Right atrium auricular region (tissue), 2 donors: ENCODE results near the gene PDE6D. TPM values are rescaled to one million over a fixed set of nuclear protein-coding genes. Genes with fewer than 3 reads are reported as not detected.
"Not testable (repeated sequence)": the region's sequence is repeated elsewhere in the genome, so short reads cannot be mapped to it uniquely, and the experiment has no call there.

Experiments
- DNase-seq: peaks from one replicate; pipeline ENCODE4 v3.0.0-alpha.2; 2019; ENCODE audit warnings: low spot score
- H3K27ac ChIP-seq, 2 donors: fragments of 200-600 bp; sonication (generic); 1 replicate in 1 of 2; 2 replicates in 1 of 2; pipeline ENCODE4 v1.5.1; 2016 to 2019
- H3K27me3 ChIP-seq, 2 donors: fragments of 200-600 bp; sonication (generic); one replicate each; pipeline versions ENCODE4 v1.5.1 to v1.6.0; 2017 to 2019
- H3K36me3 ChIP-seq: fragments of 200-600 bp; sonication (generic); one replicate; pipeline ENCODE4 v1.5.1; 2016
- H3K4me1 ChIP-seq, 2 donors: fragments of 200-600 bp; sonication (generic); one replicate each; pipeline versions ENCODE4 v1.5.1 to v1.6.0; 2017 to 2019
- H3K4me3 ChIP-seq, 2 donors: fragments of 200-600 bp; sonication (generic); 1 replicate in 1 of 2; 2 replicates in 1 of 2; pipeline ENCODE4 v1.5.1; 2017 to 2019; ENCODE audit warnings: mild to moderate bottlenecking in 1 of 2, moderate library complexity in 1 of 2
- H3K9me3 ChIP-seq, 2 donors: fragments of 200-600 bp; sonication (generic); one replicate each; pipeline ENCODE4 v1.5.1; 2019
- CTCF ChIP-seq, 2 donors: fragments of 200-600 bp; sonication (generic); IDR thresholded peaks; one replicate each; pipeline ENCODE4 v1.5.1; 2019; ENCODE audit warnings: antibody characterized with exemption in 2 of 2
- total RNA-seq, 2 donors: library from RNA; depleted of rRNA; stranded (reverse); fragments of >200 nt; gene quantifications; one replicate each; pipeline ENCODE4 v1.1.0, GENCODE V29; 2016

The PDE6D gene
- total RNA-seq, 2 donors from 2014 or later = 17.5 to 20.3 TPM

- peak; percentile 83 to 94 for TF ChIP-seq CTCF (IDR thresholded peaks at IDR 0.05)
- peaks cover 0 to 59% of the 10 kb centered on the region in 2 donors for H3K4me1 ChIP-seq
- no peaks in the 10 kb centered on the region for H3K9me3 ChIP-seq
- H3K27ac ChIP-seq = peak overlapping the region in 1 of 2 donors; percentile 71
- no peak overlapping the region for H3K4me3 ChIP-seq
- peaks cover 23% of the 10 kb centered on the region for H3K36me3 ChIP-seq
- H3K27me3 ChIP-seq = no peaks in the 10 kb centered on the region
- no peak for DNase-seq
Observed at GRCh38 chr2:231714639-231715498, 66.2 kb downstream of the PDE6D start.

DNA sequence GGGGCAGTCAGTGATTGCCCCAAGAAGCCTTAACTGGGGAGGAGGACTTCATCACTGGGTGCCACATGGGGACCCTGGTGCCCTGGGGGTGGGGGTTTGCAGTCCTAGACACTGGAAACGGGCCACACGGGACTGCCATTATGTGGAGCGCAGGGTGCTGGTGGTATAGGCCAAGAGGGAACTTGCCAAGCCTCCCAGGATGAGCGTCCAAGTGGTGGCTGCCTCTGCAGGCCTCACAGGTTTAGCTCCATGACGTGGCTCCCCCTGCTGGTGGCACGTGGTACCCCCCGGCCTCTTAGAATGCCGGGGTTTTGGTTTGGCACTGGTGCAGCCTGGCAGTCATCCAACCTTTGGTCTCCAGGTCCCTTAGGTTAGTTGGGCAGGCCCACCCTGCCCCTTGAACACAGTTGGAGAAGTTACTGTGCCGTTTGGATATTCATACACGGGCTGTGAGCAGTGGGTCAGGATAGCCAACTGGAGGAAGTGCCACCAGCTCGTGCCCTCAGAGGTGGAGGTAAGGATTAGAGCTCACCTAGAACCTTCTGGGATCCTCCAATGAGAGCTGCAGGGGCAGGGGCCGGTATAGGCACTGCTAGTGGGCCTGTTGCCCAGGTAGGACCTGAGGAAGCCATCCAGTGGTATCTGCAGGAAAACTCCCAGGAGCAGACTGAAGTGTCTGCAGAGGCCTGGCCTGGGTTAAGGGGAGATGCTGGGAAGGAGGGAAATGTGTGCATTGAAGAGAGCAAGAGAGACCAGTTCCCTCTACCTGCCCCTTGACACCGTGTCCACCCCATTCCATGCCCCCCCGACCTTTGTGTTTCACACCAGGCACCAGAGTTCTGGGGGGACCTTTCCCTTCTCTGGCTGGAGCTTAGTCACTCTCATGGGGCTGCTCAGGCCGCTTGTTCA, 67.1 kb downstream of the PDE6D start:
- DNase-seq = peak; percentile 93
- Histone ChIP-seq H3K27me3 (no peaks in the 10 kb centered on the region), H3K27ac (peak overlapping the region; percentile 67 to 71), H3K4me3 (no peak overlapping the region), H3K36me3 (peaks cover 23% of the 10 kb centered on the region), H3K4me1 (peaks cover 0 to 62% of the 10 kb centered on the region in 2 donors), H3K9me3 (no peaks in the 10 kb centered on the region)
- TF ChIP-seq CTCF (IDR thresholded peaks at IDR 0.05) = peak; percentile 94 to 96

DNA sequence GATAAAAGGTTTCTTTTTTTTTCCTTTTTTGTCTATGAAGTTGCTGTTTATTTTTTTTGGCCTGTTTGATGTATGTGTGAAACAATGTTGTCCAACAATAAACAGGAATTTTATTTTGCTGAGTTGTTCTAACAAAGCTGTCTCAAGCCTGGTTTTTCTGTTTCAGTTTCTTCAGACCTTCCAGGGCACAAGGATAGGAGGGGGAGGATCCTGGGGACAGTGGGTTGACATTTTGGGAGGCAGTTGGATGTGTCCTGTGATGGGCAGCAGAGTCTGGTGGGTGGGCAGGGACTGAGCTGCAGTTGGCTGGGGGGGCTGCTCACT, 67.7 kb downstream of the PDE6D start:
- not testable (repeated sequence) for H3K4me3 ChIP-seq, DNase-seq, H3K27me3 ChIP-seq, H3K9me3 ChIP-seq
- H3K4me1 ChIP-seq = peaks cover 0 to 62% of the 10 kb centered on the region in 2 donors
- peak overlapping the region; percentile 67 to 71 for H3K27ac ChIP-seq
- H3K36me3 ChIP-seq = peaks cover 23% of the 10 kb centered on the region

DNA sequence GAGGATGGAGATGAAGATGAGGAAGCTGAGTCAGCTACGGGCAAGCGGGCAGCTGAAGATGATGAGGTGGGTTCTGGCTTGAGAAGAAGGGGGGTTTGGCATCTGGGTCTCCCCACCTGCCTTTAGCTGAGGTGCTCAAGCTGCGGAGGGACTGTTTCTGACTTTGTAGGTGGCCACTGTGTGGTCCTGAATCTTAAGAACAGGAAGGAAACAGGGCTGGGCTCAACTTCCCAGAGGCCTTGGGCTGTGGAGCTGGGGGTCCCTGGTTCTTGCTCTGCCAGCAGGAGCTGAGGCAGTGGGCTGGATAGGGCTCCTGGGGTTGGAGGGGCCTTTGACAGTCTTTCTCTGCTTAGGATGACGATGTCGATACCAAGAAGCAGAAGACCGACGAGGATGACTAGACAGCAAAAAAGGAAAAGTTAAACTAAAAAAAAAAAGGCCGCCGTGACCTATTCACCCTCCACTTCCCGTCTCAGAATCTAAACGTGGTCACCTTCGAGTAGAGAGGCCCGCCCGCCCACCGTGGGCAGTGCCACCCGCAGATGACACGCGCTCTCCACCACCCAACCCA, 68.5 kb downstream of the PDE6D start:
- peaks cover 0 to 62% of the 10 kb centered on the region in 2 donors for H3K4me1 ChIP-seq
- H3K36me3 ChIP-seq = peaks cover 23% of the 10 kb centered on the region
- not testable (repeated sequence) for DNase-seq, H3K4me3 ChIP-seq, H3K27me3 ChIP-seq, H3K9me3 ChIP-seq
- peak overlapping the region; percentile 99 to 100 for H3K27ac ChIP-seq

GRCh38 chr2:231711677-231712450, 69.2 kb downstream of the PDE6D start:
- TF ChIP-seq CTCF (IDR thresholded peaks at IDR 0.05) = no peak
- H3K4me1 ChIP-seq = peaks cover 0 to 59% of the 10 kb centered on the region in 2 donors
- peak overlapping the region; percentile 99 to 100 for H3K27ac ChIP-seq
- no peaks in the 10 kb centered on the region for H3K9me3 ChIP-seq
- peaks cover 23% of the 10 kb centered on the region for H3K36me3 ChIP-seq
- peak overlapping the region; percentile 94 to 96 for H3K4me3 ChIP-seq
- no peaks in the 10 kb centered on the region for H3K27me3 ChIP-seq
- DNase-seq = no peak
